ENCODE measurements around the gene RABEP1.

Gene RABEP1

GRCh38 chr17:5257124-5257523 is 25.0 kb upstream of the RABEP1 start:
- TF ChIP-seq SP1 (IDR thresholded peaks at IDR 0.05) (no peak), TARDBP (IDR thresholded peaks at IDR 0.05) (no peak), CTBP1 (IDR thresholded peaks at IDR 0.05; ENCODE audit: borderline replicate concordance) (no peak), PKNOX1 (IDR thresholded peaks at IDR 0.05) (no peak), BHLHE40 (IDR thresholded peaks at IDR 0.05; ENCODE audit: borderline replicate concordance) (no peak), ARNT (IDR thresholded peaks at IDR 0.05) (no peak), ZNF384 (IDR thresholded peaks at IDR 0.05) (no peak), FOXM1 (IDR thresholded peaks at IDR 0.05; ENCODE audit: borderline replicate concordance) (no peak), FOXK2 (IDR thresholded peaks at IDR 0.05) (no peak), L3MBTL2 (conservative IDR thresholded peaks at IDR 0.05) (no peak), NFRKB (IDR thresholded peaks at IDR 0.05) (no peak), SUZ12 (IDR thresholded peaks at IDR 0.05) (no peak), FOXA1 (IDR thresholded peaks at IDR 0.05) (no peak), ELF4 (IDR thresholded peaks at IDR 0.05) (no peak), HDGF (IDR thresholded peaks at IDR 0.05; ENCODE audit: borderline replicate concordance) (no peak), LEF1 (IDR thresholded peaks at IDR 0.05; ENCODE audit: borderline replicate concordance) (no peak)
- no peak for DNase-seq (ENCODE audit: extremely low spot score)
- ChIA-PET CTCF (no interaction called here), POLR2A (no interaction called here)

GRCh38 chr17:5260542-5260941 is 21.5 kb upstream of the RABEP1 start:
- no peak for TF ChIP-seq BHLHE40 (IDR thresholded peaks at IDR 0.05; ENCODE audit: borderline replicate concordance)
- POLR2A ChIA-PET, result no interaction called here
- DNase-seq (ENCODE audit: extremely low spot score), result no peak
- CTCF ChIA-PET, result no interaction called here

DNA sequence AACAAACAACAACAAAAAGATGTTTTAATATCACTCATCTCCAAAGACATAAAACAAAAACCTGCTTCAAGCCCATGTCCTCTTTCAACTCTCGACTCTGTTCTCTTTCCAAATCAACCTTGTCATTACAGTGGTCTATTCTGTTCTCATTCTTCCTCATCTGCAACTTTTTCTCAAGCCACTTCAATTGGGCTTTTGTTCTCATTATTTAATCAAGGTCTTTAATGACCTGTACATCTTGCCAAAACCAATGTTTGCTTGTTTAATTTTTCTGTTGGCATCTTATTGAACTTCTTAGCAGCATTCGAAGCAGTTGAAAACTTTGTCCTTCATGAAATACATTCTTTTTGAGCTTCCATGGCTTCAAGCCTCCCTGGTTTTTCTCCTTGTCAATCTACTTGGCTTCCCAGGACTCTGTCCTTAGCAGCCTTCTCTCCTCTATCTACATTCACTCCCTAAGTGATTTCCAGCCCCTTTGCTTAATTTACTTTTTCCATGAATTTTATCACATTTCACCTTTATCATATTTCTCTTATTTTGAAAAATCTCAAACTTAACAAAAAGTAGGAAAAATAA is 19.6 kb upstream of the RABEP1 start:
- TF ChIP-seq FOXM1 (IDR thresholded peaks at IDR 0.05; ENCODE audit: borderline replicate concordance) (no peak), PKNOX1 (IDR thresholded peaks at IDR 0.05) (no peak), CTBP1 (IDR thresholded peaks at IDR 0.05; ENCODE audit: borderline replicate concordance) (no peak), FOXK2 (IDR thresholded peaks at IDR 0.05) (no peak), ELF4 (IDR thresholded peaks at IDR 0.05) (no peak), FOXA1 (IDR thresholded peaks at IDR 0.05) (no peak), SUZ12 (IDR thresholded peaks at IDR 0.05) (no peak)
- no peak for DNase-seq (ENCODE audit: extremely low spot score)
- POLR2A ChIA-PET, result no interaction called here
- CTCF ChIA-PET, result no interaction called here

DNA sequence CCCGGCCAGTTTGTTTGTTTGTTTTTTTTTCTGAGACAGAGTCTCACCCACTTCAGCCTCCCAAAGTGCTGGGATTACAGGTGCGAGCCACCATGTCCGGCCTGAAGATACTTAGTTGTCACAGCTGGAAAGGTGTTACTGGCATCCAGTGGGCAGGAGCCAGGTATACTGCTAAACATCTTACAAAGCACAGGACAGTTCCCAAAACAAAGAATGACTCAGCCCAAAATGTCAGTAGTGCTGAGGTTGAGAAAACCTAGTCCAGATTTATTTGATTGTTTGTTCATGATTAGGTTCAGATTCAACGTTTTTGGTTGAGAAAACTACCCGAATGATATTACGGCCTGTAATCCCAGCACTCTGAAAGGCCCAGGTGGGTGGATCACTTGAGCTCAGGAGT is 18.6 kb upstream of the RABEP1 start:
- POLR2A ChIA-PET, result no interaction called here
- DNase-seq (ENCODE audit: extremely low spot score), result no peak
- TF ChIP-seq ELF4 (IDR thresholded peaks at IDR 0.05) (no peak), CTBP1 (IDR thresholded peaks at IDR 0.05; ENCODE audit: borderline replicate concordance) (no peak)
- CTCF ChIA-PET, result no interaction called here

GRCh38 chr17:5264893-5265292 is 17.2 kb upstream of the RABEP1 start:
- TF ChIP-seq ELF4 (IDR thresholded peaks at IDR 0.05) (no peak), ZNF384 (IDR thresholded peaks at IDR 0.05) (no peak), FOXA1 (IDR thresholded peaks at IDR 0.05) (no peak), ARNT (IDR thresholded peaks at IDR 0.05) (no peak), SP1 (IDR thresholded peaks at IDR 0.05) (no peak), PKNOX1 (IDR thresholded peaks at IDR 0.05) (no peak), CTBP1 (IDR thresholded peaks at IDR 0.05; ENCODE audit: borderline replicate concordance) (no peak), SUZ12 (IDR thresholded peaks at IDR 0.05) (no peak), HDGF (IDR thresholded peaks at IDR 0.05; ENCODE audit: borderline replicate concordance) (no peak), LEF1 (IDR thresholded peaks at IDR 0.05; ENCODE audit: borderline replicate concordance) (no peak), FOXM1 (IDR thresholded peaks at IDR 0.05; ENCODE audit: borderline replicate concordance) (no peak), FOXK2 (IDR thresholded peaks at IDR 0.05) (no peak), NFRKB (IDR thresholded peaks at IDR 0.05) (no peak), L3MBTL2 (conservative IDR thresholded peaks at IDR 0.05) (no peak), BHLHE40 (IDR thresholded peaks at IDR 0.05; ENCODE audit: borderline replicate concordance) (no peak), TARDBP (IDR thresholded peaks at IDR 0.05) (no peak)
- DNase-seq (ENCODE audit: extremely low spot score), result no peak
- POLR2A ChIA-PET, result no interaction called here
- CTCF ChIA-PET, result no interaction called here

GRCh38 chr17:5269241-5269960 is 12.7 kb upstream of the RABEP1 start:
- ChIA-PET POLR2A (interaction anchor here (0.7 kb wide), 1 partner anchor 12 kb away, joined by 3 read pairs; the partner anchor contains the start of gene RABEP1), CTCF (no interaction called here)
- DNase-seq (ENCODE audit: extremely low spot score), result no peak
- TF ChIP-seq SUZ12 (IDR thresholded peaks at IDR 0.05) (no peak), PKNOX1 (IDR thresholded peaks at IDR 0.05) (no peak), ELF4 (IDR thresholded peaks at IDR 0.05) (no peak), TARDBP (IDR thresholded peaks at IDR 0.05) (no peak), NFRKB (IDR thresholded peaks at IDR 0.05) (no peak), CTBP1 (IDR thresholded peaks at IDR 0.05; ENCODE audit: borderline replicate concordance) (no peak), LEF1 (IDR thresholded peaks at IDR 0.05; ENCODE audit: borderline replicate concordance) (no peak), BHLHE40 (IDR thresholded peaks at IDR 0.05; ENCODE audit: borderline replicate concordance) (no peak), L3MBTL2 (conservative IDR thresholded peaks at IDR 0.05) (no peak), FOXM1 (IDR thresholded peaks at IDR 0.05; ENCODE audit: borderline replicate concordance) (no peak)
